GM19452 (cell line): ENCODE data around the gene PPM1F.
"Not testable (repeated sequence)": the region's sequence is repeated elsewhere in the genome, so short reads cannot be mapped to it uniquely, and the experiment has no call there.

ENCODE experiments used
- ATAC-seq: cut with Tn5 transposase; IDR thresholded peaks from one replicate; pipeline ENCODE4 v1.9.1; 2021; ENCODE audit not compliant: unreplicated experiment

The PPM1F gene

GRCh38 chr22:21898354-21898896, 54.2 kb downstream of the PPM1F start:
- ATAC-seq: no peak

GRCh38 chr22:21896951-21897513, 55.6 kb downstream of the PPM1F start:
- no peak for ATAC-seq

GRCh38 chr22:21896275-21896674, 56.4 kb downstream of the PPM1F start:
- ATAC-seq: not testable (repeated sequence)

GRCh38 chr22:21894799-21895198, 57.8 kb downstream of the PPM1F start:
- ATAC-seq: no peak

GRCh38 chr22:21889251-21889990, 63.2 kb downstream of the PPM1F start:
- ATAC-seq: no peak

GRCh38 chr22:21887841-21888240, 64.8 kb downstream of the PPM1F start:
- no peak for ATAC-seq

- ATAC-seq: not testable (repeated sequence)
Measured at GRCh38 chr22:21883930-21884329, 68.7 kb downstream of the PPM1F start.

GRCh38 chr22:21882754-21883333, 69.8 kb downstream of the PPM1F start:
- not testable (repeated sequence) for ATAC-seq

- no peak for ATAC-seq
Measured at GRCh38 chr22:21881841-21882753, 70.6 kb downstream of the PPM1F start.

- no peak for ATAC-seq
Measured at GRCh38 chr22:21876486-21877176, 76.0 kb downstream of the PPM1F start.

GRCh38 chr22:21874953-21875352, 77.7 kb downstream of the PPM1F start:
- not testable (repeated sequence) for ATAC-seq

- ATAC-seq: no peak
Measured at GRCh38 chr22:21873619-21874018, 79.0 kb downstream of the PPM1F start.

- ATAC-seq: not testable (repeated sequence)
Measured at GRCh38 chr22:21872741-21873140, 79.9 kb downstream of the PPM1F start.
